Measurements from ENCODE around the gene GAD1. TPM values are rescaled to one million over a fixed set of nuclear protein-coding genes. Genes with fewer than 3 reads are reported as not detected.
A peak's percentile ranks its signal among the peaks of the same experiment; 100 is the strongest.

The GAD1 gene
- total RNA-seq, 1 experiment from 2014 or later: 0.29 TPM

DNA sequence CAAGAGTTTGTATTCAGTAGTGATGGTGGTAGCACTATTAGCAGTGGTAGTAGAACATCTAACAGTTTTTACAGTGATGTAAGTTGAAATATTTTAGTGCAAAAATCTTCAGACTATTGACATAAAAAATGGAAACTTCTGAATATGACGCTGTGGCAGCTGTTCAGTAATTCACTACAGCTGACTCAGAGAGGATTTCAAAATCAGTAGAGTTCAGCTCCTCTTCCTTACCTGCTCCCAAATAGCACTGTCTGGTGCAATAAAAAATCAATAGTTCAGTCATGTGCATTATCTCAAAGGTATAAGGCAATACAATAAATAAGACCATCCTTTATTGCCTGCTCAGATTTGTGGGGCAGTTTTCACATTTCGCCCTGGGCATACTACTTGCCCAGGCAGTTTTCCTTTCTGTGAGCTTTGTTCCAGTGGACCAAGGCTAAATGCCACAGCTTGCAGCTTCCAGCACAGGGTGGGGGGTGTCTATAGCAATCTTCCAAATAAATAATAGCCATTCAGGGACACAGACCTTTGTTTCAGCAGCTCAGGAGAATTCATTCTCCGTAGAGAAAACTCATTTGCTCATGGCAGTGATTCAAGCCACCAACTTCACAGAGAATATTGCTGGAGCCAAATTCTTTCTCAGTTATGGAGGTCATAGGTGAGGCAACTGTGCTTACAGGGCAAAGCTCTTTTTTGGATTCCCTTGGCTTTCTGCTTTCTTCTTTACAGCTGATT, 78.5 kb downstream of the GAD1 start:
- DNase-seq (ENCODE audit: low read depth): peak; percentile 70

DNA sequence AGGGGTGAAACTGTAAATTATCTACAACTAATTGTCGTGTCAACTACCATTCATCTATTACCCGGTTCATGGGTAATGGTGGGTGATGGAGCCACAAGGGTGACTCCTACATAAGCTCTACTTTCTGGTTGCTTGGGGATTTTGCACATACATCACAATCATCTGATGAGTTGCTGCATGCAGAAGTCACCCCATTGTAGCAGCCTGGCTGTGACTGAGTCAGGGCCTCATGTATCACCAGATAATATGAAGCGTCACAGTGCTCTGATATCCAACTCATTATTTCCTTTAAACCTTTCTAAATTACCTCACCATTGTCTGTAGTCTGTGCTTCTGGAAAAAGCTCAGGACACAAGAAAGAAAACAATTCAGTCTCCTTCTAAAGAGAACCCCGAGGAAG, 79.9 kb downstream of the GAD1 start:
- DNase-seq (ENCODE audit: low read depth): no peak

GRCh38 chr2:170897108-170897507, 80.4 kb downstream of the GAD1 start:
- DNase-seq (ENCODE audit: low read depth): no peak

- peak; percentile 10 for DNase-seq (ENCODE audit: low read depth)
Measured at GRCh38 chr2:170905864-170906263, 89.2 kb downstream of the GAD1 start.

Other genes starting within 250 kb of the GAD1 start
- 0.13 TPM in 1 of 2 replicates, not detected in the other for gene SP5, start 101.5 kb upstream of the GAD1 start, total RNA-seq (2014; rRNA removed)
- gene ERICH2, start 46.5 kb upstream of the GAD1 start, total RNA-seq (2014; rRNA removed): not detected in 2 replicates
- 54.5 and 55.9 TPM in 2 replicates for gene GORASP2, start 112.4 kb downstream of the GAD1 start, total RNA-seq (2014; rRNA removed)

All from LHCN-M2 (cell line).